HEK293 (cell line): ENCODE results near the gene SYT5.
A peak's percentile ranks its signal among the peaks of the same experiment; 100 is the strongest.

Experiments used
- CTCF ChIA-PET: fragments of 350-600 bp; formaldehyde crosslinking; extraction: SDS; loops from one replicate; lab custom pipeline; 2021; ENCODE audit warnings: antibody characterized with exemption; lab: Yijun Ruan, JAX
- POLR2A ChIA-PET: fragments of 300-600 bp; formaldehyde crosslinking; extraction: SDS; loops from one replicate; lab custom pipeline; 2020; ENCODE audit warnings: antibody characterized with exemption, inconsistent platforms; lab: Yijun Ruan, JAX
- H3K27ac ChIP-seq: fragments of 200-500 bp; sonication (Bioruptor generic); 2 replicates; pipeline ENCODE4 v1.5.1; 2014; ENCODE audit warnings: low read depth, low read length, control low read depth, inconsistent platforms; ENCODE audit errors: extremely low read depth
- H3K36me3 ChIP-seq, 2 experiments: fragments of 200-500 bp in 1 of 2; sonication (Bioruptor generic) in 1 of 2; 1 replicate in 1 of 2; 2 replicates in 1 of 2; pipeline ENCODE4 v1.5.1; 2014 to 2017; ENCODE audit warnings: inconsistent platforms in 2 of 2, low read length in 2 of 2; ENCODE audit not compliant: control insufficient read depth in 2 of 2, insufficient read depth in 1 of 2
- H3K4me1 ChIP-seq: fragments of 200-500 bp; sonication (Bioruptor generic); 2 replicates; pipeline ENCODE4 v1.5.1; 2014; ENCODE audit warnings: mild to moderate bottlenecking, low read length, inconsistent platforms; ENCODE audit not compliant: control insufficient read depth, insufficient read depth
- H3K4me3 ChIP-seq: 2 replicates; pipeline ENCODE4 v1.5.1; 2011; ENCODE audit warnings: low read depth, mild to moderate bottlenecking, control low read depth, low read length, moderate library complexity
- H3K9me3 ChIP-seq: fragments of 200-500 bp; sonication (Bioruptor generic); 2 replicates; pipeline ENCODE4 v1.5.1; 2014; ENCODE audit warnings: low read depth, low read length, inconsistent platforms; ENCODE audit not compliant: control insufficient read depth, insufficient read depth
- GLI4 ChIP-seq: fragments of 450-650 bp; formaldehyde crosslinking; IDR thresholded peaks from 2 replicates; pipeline ENCODE4 v1.5.1; 2016; ENCODE audit warnings: missing biosample characterization, missing genetic modification characterization
- KLF1 ChIP-seq: fragments of 450-650 bp; formaldehyde crosslinking; IDR thresholded peaks from 2 replicates; pipeline ENCODE4 v1.5.1; 2016; ENCODE audit warnings: missing biosample characterization, missing genetic modification characterization
- KLF7 ChIP-seq: fragments of 450-650 bp; formaldehyde crosslinking; IDR thresholded peaks from 2 replicates; pipeline ENCODE4 v1.5.1; 2016; ENCODE audit warnings: missing biosample characterization, missing genetic modification characterization, borderline replicate concordance
- SCRT2 ChIP-seq: fragments of 450-650 bp; formaldehyde crosslinking; IDR thresholded peaks from 2 replicates; pipeline ENCODE4 v1.5.1; 2016; ENCODE audit warnings: missing biosample characterization, missing genetic modification characterization
- SP3 ChIP-seq: fragments of 450-650 bp; formaldehyde crosslinking; IDR thresholded peaks from 2 replicates; pipeline ENCODE4 v1.5.1; 2016; ENCODE audit warnings: missing biosample characterization, missing genetic modification characterization
- ZBTB1 ChIP-seq: fragments of 450-650 bp; formaldehyde crosslinking; IDR thresholded peaks from 2 replicates; pipeline ENCODE4 v1.5.1; 2016; ENCODE audit warnings: missing biosample characterization, missing genetic modification characterization
- ZBTB17 ChIP-seq: fragments of 450-650 bp; formaldehyde crosslinking; IDR thresholded peaks from 2 replicates; pipeline ENCODE4 v1.5.1; 2016; ENCODE audit warnings: missing biosample characterization, missing genetic modification characterization
- ZFHX2 ChIP-seq: fragments of 450-650 bp; formaldehyde crosslinking; conservative IDR thresholded peaks from 2 replicates; pipeline ENCODE4 v1.5.1; 2016; ENCODE audit warnings: missing biosample characterization, missing genetic modification characterization
- ZFP37 ChIP-seq: fragments of 450-650 bp; formaldehyde crosslinking; IDR thresholded peaks from 2 replicates; pipeline ENCODE4 v1.5.1; 2016; ENCODE audit warnings: missing biosample characterization, missing genetic modification characterization
- ZNF138 ChIP-seq: fragments of 450-650 bp; formaldehyde crosslinking; IDR thresholded peaks from 2 replicates; pipeline ENCODE4 v1.5.1; 2016; ENCODE audit warnings: missing biosample characterization, missing genetic modification characterization, borderline replicate concordance
- ZNF174 ChIP-seq: fragments of 450-650 bp; formaldehyde crosslinking; IDR thresholded peaks from 2 replicates; pipeline ENCODE4 v1.5.0; 2017; ENCODE audit warnings: missing biosample characterization, mild to moderate bottlenecking, missing genetic modification characterization
- ZNF19 ChIP-seq: fragments of 450-650 bp; formaldehyde crosslinking; IDR thresholded peaks from 2 replicates; pipeline ENCODE4; 2016; ENCODE audit warnings: missing biosample characterization, missing genetic modification characterization, low read depth
- ZNF2 ChIP-seq: fragments of 450-650 bp; formaldehyde crosslinking; IDR thresholded peaks from 2 replicates; pipeline ENCODE4 v1.5.1; 2016; ENCODE audit warnings: missing biosample characterization, missing genetic modification characterization
- ZNF202 ChIP-seq: fragments of 450-650 bp; formaldehyde crosslinking; IDR thresholded peaks from 2 replicates; pipeline ENCODE4 v1.5.1; 2016; ENCODE audit warnings: missing biosample characterization, missing genetic modification characterization, borderline replicate concordance
- ZNF366 ChIP-seq: fragments of 450-650 bp; formaldehyde crosslinking; conservative IDR thresholded peaks from 2 replicates; pipeline ENCODE4 v1.5.1; 2016; ENCODE audit warnings: missing biosample characterization, missing genetic modification characterization
- ZNF548 ChIP-seq: fragments of 450-650 bp; formaldehyde crosslinking; IDR thresholded peaks from 2 replicates; pipeline ENCODE4 v1.5.1; 2016; ENCODE audit warnings: missing biosample characterization, missing genetic modification characterization
- ZNF660 ChIP-seq: fragments of 450-650 bp; IDR thresholded peaks from 2 replicates; pipeline ENCODE4 v1.5.1; 2018; ENCODE audit warnings: missing biosample characterization, mild to moderate bottlenecking, missing genetic modification characterization
- ZSCAN16 ChIP-seq: fragments of 450-650 bp; formaldehyde crosslinking; IDR thresholded peaks from 2 replicates; pipeline ENCODE4 v1.5.1; 2016; ENCODE audit warnings: missing biosample characterization, missing genetic modification characterization
- TF ChIP-seq, protein P1 (sequence below): fragments of 450-650 bp; formaldehyde crosslinking; IDR thresholded peaks from 2 replicates; pipeline ENCODE4 v1.5.1; 2017; ENCODE audit warnings: missing biosample characterization, missing genetic modification characterization
- TF ChIP-seq, protein P2 (sequence below): fragments of 450-650 bp; formaldehyde crosslinking; IDR thresholded peaks from 2 replicates; pipeline ENCODE4 v1.5.0; 2017; ENCODE audit warnings: missing biosample characterization, missing genetic modification characterization, borderline replicate concordance
- TF ChIP-seq, protein P3 (sequence below): fragments of 450-650 bp; formaldehyde crosslinking; IDR thresholded peaks from 2 replicates; pipeline ENCODE4 v1.5.1; 2016; ENCODE audit warnings: missing biosample characterization, missing genetic modification characterization
- TF ChIP-seq, protein P4 (sequence below): fragments of 450-650 bp; formaldehyde crosslinking; IDR thresholded peaks from 2 replicates; pipeline ENCODE4 v1.5.1; 2016; ENCODE audit warnings: missing biosample characterization, missing genetic modification characterization
- TF ChIP-seq, protein P5 (sequence below): sonication (generic); formaldehyde crosslinking; IDR thresholded peaks from 2 replicates; pipeline ENCODE4 v1.8.1; 2022; ENCODE audit warnings: mild to moderate bottlenecking, moderate library complexity, missing genetic modification reagents
- TF ChIP-seq, protein P6 (sequence below): fragments of 450-650 bp; formaldehyde crosslinking; IDR thresholded peaks from 2 replicates; pipeline ENCODE4 v1.5.1; 2016; ENCODE audit warnings: missing biosample characterization, missing genetic modification characterization

Gene SYT5

DNA sequence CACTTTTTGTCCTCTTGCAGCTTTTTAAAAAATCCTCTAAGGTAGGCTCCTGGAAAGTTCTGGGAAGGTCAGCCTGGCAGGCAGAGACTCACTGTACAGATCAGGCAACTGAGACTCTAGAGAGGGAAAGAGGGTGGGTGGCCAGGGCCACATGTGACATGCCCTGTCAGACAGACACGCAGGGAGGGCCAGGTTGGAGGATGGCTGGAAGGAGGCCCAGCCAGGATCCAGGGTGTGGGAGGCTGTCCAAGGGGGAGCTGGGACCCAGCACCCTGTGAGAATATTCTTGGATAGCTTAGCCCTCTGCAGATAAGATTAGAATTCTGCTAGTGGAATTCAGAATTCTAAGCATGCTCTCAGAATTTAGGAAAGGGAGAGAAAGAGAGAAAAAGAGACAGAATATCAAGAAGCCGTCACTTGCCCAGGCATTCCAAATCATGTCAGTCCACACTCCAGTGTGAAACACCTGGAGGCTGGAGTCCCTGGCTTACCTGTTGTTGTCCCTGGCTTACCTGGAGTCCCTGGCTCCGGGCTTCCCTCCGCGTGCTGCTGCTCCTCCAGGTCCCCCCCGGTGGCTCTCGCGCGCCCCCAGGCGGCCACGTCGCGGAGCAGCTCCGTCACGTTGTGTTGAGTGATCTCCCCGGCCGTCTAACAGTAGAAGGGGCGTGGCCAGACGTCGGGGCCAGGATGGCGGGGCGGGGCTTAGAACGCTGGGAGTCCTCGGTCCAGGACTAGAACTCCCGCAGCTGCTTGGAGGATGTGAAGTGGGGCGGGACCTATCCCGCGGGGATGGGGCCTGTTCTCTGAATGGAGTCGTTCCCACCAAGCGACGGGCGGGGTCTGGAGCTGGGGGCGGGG, 19.7 kb downstream of the SYT5 start:
- Histone ChIP-seq H3K4me3 (no peak overlapping the region), H3K27ac (0 out of 2 replicates have a peak overlapping the region, but pooled peaks have one; percentile 10), H3K36me3 (no peaks in the 10 kb centered on the region), H3K4me1 (peaks cover 6% of the 10 kb centered on the region), H3K9me3 (no peaks in the 10 kb centered on the region)
- ChIA-PET CTCF (interaction anchor here (0.6 to 4.5 kb wide), 48 partner anchors 9 to 772 kb away, joined by 3 to 107 read pairs (median 4); partner anchors contain the start of genes TMEM238, TNNT1 and ZNF784), POLR2A (interaction anchor here (0.6 to 2.8 kb wide), 14 partner anchors 14 to 478 kb away, joined by 3 to 19 read pairs (median 3); partner anchors contain the start of genes HSPBP1, PPP1R12C, PPP6R1 and RDH13)
- TF ChIP-seq ZNF2 = peak; percentile 41; the same call in 1 of the 2 replicates
- peak; percentile 38 for TF ChIP-seq ZNF366
- TF ChIP-seq, protein P1, sequence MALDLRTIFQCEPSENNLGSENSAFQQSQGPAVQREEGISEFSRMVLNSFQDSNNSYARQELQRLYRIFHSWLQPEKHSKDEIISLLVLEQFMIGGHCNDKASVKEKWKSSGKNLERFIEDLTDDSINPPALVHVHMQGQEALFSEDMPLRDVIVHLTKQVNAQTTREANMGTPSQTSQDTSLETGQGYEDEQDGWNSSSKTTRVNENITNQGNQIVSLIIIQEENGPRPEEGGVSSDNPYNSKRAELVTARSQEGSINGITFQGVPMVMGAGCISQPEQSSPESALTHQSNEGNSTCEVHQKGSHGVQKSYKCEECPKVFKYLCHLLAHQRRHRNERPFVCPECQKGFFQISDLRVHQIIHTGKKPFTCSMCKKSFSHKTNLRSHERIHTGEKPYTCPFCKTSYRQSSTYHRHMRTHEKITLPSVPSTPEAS (tag by site-specific recombination) = 0 out of 2 replicates have a peak, but pooled peaks have one; percentile 13
- TF ChIP-seq ZNF174 (tag by site-specific recombination) = no peak
- TF ChIP-seq SP3 = peak; percentile 73
- peak; percentile 37; the same call in 1 of the 2 replicates for TF ChIP-seq ZFP37 (tag by site-specific recombination)
- TF ChIP-seq, protein P2, sequence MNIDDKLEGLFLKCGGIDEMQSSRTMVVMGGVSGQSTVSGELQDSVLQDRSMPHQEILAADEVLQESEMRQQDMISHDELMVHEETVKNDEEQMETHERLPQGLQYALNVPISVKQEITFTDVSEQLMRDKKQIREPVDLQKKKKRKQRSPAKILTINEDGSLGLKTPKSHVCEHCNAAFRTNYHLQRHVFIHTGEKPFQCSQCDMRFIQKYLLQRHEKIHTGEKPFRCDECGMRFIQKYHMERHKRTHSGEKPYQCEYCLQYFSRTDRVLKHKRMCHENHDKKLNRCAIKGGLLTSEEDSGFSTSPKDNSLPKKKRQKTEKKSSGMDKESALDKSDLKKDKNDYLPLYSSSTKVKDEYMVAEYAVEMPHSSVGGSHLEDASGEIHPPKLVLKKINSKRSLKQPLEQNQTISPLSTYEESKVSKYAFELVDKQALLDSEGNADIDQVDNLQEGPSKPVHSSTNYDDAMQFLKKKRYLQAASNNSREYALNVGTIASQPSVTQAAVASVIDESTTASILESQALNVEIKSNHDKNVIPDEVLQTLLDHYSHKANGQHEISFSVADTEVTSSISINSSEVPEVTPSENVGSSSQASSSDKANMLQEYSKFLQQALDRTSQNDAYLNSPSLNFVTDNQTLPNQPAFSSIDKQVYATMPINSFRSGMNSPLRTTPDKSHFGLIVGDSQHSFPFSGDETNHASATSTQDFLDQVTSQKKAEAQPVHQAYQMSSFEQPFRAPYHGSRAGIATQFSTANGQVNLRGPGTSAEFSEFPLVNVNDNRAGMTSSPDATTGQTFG (tag by site-specific recombination) = no peak
- no peak for TF ChIP-seq ZNF19 (tag by site-specific recombination)
- peak; percentile 89 for TF ChIP-seq SCRT2
- TF ChIP-seq ZNF548 = no peak
- TF ChIP-seq GLI4 (tag by site-specific recombination) = no peak
- peak; percentile 77 for TF ChIP-seq ZNF660 (tag by site-specific recombination)
- TF ChIP-seq, protein P3, sequence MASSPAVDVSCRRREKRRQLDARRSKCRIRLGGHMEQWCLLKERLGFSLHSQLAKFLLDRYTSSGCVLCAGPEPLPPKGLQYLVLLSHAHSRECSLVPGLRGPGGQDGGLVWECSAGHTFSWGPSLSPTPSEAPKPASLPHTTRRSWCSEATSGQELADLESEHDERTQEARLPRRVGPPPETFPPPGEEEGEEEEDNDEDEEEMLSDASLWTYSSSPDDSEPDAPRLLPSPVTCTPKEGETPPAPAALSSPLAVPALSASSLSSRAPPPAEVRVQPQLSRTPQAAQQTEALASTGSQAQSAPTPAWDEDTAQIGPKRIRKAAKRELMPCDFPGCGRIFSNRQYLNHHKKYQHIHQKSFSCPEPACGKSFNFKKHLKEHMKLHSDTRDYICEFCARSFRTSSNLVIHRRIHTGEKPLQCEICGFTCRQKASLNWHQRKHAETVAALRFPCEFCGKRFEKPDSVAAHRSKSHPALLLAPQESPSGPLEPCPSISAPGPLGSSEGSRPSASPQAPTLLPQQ (tag by site-specific recombination) = peak; percentile 66
- no peak for TF ChIP-seq ZBTB1 (tag by site-specific recombination)
- peak; percentile 74; the same call in 1 of the 2 replicates for TF ChIP-seq ZSCAN16 (tag by site-specific recombination)
- peak; percentile 31; the same call in 1 of the 2 replicates for TF ChIP-seq ZFHX2 (tag by site-specific recombination)
- TF ChIP-seq, protein P4, sequence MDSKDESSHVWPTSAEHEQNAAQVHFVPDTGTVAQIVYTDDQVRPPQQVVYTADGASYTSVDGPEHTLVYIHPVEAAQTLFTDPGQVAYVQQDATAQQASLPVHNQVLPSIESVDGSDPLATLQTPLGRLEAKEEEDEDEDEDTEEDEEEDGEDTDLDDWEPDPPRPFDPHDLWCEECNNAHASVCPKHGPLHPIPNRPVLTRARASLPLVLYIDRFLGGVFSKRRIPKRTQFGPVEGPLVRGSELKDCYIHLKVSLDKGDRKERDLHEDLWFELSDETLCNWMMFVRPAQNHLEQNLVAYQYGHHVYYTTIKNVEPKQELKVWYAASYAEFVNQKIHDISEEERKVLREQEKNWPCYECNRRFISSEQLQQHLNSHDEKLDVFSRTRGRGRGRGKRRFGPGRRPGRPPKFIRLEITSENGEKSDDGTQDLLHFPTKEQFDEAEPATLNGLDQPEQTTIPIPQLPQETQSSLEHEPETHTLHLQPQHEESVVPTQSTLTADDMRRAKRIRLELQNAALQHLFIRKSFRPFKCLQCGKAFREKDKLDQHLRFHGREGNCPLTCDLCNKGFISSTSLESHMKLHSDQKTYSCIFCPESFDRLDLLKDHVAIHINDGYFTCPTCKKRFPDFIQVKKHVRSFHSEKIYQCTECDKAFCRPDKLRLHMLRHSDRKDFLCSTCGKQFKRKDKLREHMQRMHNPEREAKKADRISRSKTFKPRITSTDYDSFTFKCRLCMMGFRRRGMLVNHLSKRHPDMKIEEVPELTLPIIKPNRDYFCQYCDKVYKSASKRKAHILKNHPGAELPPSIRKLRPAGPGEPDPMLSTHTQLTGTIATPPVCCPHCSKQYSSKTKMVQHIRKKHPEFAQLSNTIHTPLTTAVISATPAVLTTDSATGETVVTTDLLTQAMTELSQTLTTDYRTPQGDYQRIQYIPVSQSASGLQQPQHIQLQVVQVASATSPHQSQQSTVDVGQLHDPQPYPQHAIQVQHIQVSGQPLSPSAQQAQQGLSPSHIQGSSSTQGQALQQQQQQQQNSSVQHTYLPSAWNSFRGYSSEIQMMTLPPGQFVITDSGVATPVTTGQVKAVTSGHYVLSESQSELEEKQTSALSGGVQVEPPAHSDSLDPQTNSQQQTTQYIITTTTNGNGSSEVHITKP (tag by site-specific recombination) = peak; percentile 37; the same call in 1 of the 2 replicates
- TF ChIP-seq ZNF138 = no peak
- no peak for TF ChIP-seq ZNF202
- TF ChIP-seq, protein P5, sequence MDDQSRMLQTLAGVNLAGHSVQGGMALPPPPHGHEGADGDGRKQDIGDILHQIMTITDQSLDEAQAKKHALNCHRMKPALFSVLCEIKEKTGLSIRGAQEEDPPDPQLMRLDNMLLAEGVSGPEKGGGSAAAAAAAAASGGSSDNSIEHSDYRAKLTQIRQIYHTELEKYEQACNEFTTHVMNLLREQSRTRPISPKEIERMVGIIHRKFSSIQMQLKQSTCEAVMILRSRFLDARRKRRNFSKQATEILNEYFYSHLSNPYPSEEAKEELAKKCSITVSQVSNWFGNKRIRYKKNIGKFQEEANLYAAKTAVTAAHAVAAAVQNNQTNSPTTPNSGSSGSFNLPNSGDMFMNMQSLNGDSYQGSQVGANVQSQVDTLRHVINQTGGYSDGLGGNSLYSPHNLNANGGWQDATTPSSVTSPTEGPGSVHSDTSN (CRISPR knock-in tag) = peak; percentile 62; the same call in 1 of the 2 replicates
- TF ChIP-seq KLF7 = no peak
- peak; percentile 56; the same call in 1 of the 2 replicates for TF ChIP-seq KLF1
- peak; percentile 51; the same call in 1 of the 2 replicates for TF ChIP-seq ZBTB17 (tag by site-specific recombination)
- TF ChIP-seq, protein P6, sequence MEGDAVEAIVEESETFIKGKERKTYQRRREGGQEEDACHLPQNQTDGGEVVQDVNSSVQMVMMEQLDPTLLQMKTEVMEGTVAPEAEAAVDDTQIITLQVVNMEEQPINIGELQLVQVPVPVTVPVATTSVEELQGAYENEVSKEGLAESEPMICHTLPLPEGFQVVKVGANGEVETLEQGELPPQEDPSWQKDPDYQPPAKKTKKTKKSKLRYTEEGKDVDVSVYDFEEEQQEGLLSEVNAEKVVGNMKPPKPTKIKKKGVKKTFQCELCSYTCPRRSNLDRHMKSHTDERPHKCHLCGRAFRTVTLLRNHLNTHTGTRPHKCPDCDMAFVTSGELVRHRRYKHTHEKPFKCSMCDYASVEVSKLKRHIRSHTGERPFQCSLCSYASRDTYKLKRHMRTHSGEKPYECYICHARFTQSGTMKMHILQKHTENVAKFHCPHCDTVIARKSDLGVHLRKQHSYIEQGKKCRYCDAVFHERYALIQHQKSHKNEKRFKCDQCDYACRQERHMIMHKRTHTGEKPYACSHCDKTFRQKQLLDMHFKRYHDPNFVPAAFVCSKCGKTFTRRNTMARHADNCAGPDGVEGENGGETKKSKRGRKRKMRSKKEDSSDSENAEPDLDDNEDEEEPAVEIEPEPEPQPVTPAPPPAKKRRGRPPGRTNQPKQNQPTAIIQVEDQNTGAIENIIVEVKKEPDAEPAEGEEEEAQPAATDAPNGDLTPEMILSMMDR (tag by site-specific recombination) = peak; percentile 94
